Pancreas (tissue), 10 donors: ENCODE results near the gene NELFE. TPM values are rescaled to one million over a fixed set of nuclear protein-coding genes. Genes with fewer than 3 reads are reported as not detected.

Experiments used
- ATAC-seq, 4 donors: fragments of 200-7000 bp; cut with Tn5 transposase; one replicate each; pipeline versions ENCODE4 v1.8.0 to v1.9.1; 2020; ENCODE audit warnings: mild to moderate bottlenecking in 4 of 4, moderate library complexity in 4 of 4
- DNase-seq, 6 donors: peaks; one replicate each; pipeline ENCODE4 v3.0.0-alpha.2; 2020
- FAIRE-seq: peaks from 2 replicates; lab custom pipeline; 2012; peaks lifted over from hg19 to GRCh38; lab: Jason Lieb, UNC
- H3K27ac ChIP-seq, 4 donors: fragments of 200-600 bp; sonication (generic); 1 replicate in 3 of 4; 2 replicates in 1 of 4; pipeline versions ENCODE4 v1.5.0 to v1.8.0; 2020
- H3K27me3 ChIP-seq, 4 donors: fragments of 200-600 bp; one replicate each; pipeline ENCODE4 v1.8.0; 2021
- H3K36me3 ChIP-seq, 3 donors: fragments of 200-600 bp; sonication (generic) in 1 of 3; one replicate each; pipeline versions ENCODE4 v1.5.0 to v1.8.0; 2020 to 2021
- H3K4me1 ChIP-seq, 3 donors: fragments of 200-600 bp; one replicate each; pipeline ENCODE4 v1.8.0; 2021
- H3K4me3 ChIP-seq, 4 donors: fragments of 200-600 bp; sonication (generic) in 2 of 4; one replicate each; pipeline versions ENCODE4 v1.5.0 to v1.8.0; 2020 to 2021
- H3K9me3 ChIP-seq, 4 donors: fragments of 200-600 bp; one replicate each; pipeline ENCODE4 v1.8.0; 2021
- WGBS, 2 donors: extraction: QIAGEN DNeasy Blood & Tissue Kit; methylation state at CpG; one replicate each; pipeline ENCODE4 v1.1.7; 2013; 5-methylcytosine and 5-hydroxymethylcytosine counted together
- intact Hi-C, 3 donors: fragments of 100-400 bp; cut with DNase I; formaldehyde crosslinking; loops; one replicate each; pipeline versions ENCODE4 v1.11.1 to v1.14.2; 2022
- polyA plus RNA-seq, 2 donors: library from polyadenylated mRNA; stranded (reverse); fragments of 200-250 nt; gene quantifications; one replicate each; pipeline ENCODE4 v1.2.3, GENCODE V29; 2013
- total RNA-seq, 6 donors: library from RNA; stranded (reverse); fragmentation: NEBNext Ultra II Directional in 4 of 6; extraction: Animal tissue kit (Norgen Biotek cat#: 25700) in 4 of 6; gene quantifications; one replicate each; pipeline versions ENCODE4 v1.2.1 to v1.2.4, GENCODE V29; 2021 to 2023
- TF ChIP-seq, protein P1 (sequence below), 4 donors: fragments of 200-600 bp; sonication (generic) in 3 of 4; IDR thresholded peaks; one replicate each; pipeline versions ENCODE4 v1.5.0 to v1.8.0; 2021; ENCODE audit warnings: antibody characterized with exemption in 4 of 4
- donor health status: healthy with polysubstance abuse.
- donor health status: DM: no; HTN: no; CAD: no; lungs with moderate emphysema.
- donor health status: DM: no; HTN: no; CAD: no.
- donor health status: control.
- donor health status: control.
- donor health status: Bipolar disorder and iron deficiency.
- donor health status: DM: yes; HTN: yes; CAD: no.
- donor health status: DM: no; HTN: no; CAD: no.
- donor health status: DM: no; HTN: no; CAD: no.
- donor health status: DM: yes; HTN: yes; CAD: no.

The NELFE gene
- total and polyA plus RNA-seq, 8 donors, result 22.5 to 43.8 (median 31.5) TPM

DNA sequence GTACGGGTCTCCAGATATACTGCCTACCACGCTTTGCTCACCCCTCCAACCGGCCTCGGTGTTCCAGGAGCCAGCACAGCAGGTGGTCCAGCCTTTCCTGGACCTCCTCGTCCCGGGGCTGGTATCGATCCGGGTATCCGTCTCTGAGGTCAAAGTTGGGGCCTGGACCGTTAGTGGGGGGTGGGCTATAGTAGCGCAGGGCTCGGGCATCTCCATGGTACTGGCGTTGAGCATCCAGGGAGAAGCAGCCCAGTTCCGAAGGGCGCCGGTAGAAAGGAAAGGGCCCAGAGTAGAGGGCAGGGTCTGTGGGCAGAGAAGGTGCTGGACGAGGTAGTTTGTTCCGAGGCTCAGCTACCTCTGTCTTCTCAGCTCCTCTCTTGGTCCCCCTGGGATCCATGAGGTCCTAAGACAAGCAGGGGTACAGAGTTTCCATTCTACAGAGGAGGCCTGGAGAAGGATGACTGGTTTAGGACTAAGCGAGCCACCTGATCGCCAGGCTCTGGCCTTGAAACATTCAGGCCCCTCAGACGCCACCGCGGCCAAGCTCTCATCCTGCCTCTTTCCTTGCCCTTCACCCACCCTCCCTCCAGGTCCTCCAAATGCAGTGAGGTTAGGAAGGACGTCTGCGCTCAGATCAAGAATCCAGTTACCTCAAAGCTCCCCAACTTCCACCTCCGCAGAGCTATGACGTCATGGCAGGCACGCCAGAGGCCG lies 12.7 kb upstream of the NELFE start:
- TF ChIP-seq, protein P1, sequence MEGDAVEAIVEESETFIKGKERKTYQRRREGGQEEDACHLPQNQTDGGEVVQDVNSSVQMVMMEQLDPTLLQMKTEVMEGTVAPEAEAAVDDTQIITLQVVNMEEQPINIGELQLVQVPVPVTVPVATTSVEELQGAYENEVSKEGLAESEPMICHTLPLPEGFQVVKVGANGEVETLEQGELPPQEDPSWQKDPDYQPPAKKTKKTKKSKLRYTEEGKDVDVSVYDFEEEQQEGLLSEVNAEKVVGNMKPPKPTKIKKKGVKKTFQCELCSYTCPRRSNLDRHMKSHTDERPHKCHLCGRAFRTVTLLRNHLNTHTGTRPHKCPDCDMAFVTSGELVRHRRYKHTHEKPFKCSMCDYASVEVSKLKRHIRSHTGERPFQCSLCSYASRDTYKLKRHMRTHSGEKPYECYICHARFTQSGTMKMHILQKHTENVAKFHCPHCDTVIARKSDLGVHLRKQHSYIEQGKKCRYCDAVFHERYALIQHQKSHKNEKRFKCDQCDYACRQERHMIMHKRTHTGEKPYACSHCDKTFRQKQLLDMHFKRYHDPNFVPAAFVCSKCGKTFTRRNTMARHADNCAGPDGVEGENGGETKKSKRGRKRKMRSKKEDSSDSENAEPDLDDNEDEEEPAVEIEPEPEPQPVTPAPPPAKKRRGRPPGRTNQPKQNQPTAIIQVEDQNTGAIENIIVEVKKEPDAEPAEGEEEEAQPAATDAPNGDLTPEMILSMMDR (IDR thresholded peaks at IDR 0.05), result no peak
- DNase-seq, result peak in 3 of 6 donors; percentile 23 to 75 (median 49)
- WGBS, 2 donors, result 11 to 13% methylated on average over 29 of the region's 29 CpGs
- Histone ChIP-seq H3K36me3 (peaks cover 0 to 17% (median 0%) of the 10 kb centered on the region in 3 donors), H3K9me3 (no peaks in the 10 kb centered on the region), H3K4me1 (peaks cover 0 to 9% (median 5%) of the 10 kb centered on the region in 3 donors), H3K27me3 (no peaks in the 10 kb centered on the region), H3K4me3 (peak overlapping the region; percentile 66 to 89 (median 84)), H3K27ac (peak overlapping the region; percentile 86 to 97 (median 96))
- no peak for FAIRE-seq
- intact Hi-C loops, result no loop called here
- peak; percentile 4 to 37 (median 10) for ATAC-seq

DNA sequence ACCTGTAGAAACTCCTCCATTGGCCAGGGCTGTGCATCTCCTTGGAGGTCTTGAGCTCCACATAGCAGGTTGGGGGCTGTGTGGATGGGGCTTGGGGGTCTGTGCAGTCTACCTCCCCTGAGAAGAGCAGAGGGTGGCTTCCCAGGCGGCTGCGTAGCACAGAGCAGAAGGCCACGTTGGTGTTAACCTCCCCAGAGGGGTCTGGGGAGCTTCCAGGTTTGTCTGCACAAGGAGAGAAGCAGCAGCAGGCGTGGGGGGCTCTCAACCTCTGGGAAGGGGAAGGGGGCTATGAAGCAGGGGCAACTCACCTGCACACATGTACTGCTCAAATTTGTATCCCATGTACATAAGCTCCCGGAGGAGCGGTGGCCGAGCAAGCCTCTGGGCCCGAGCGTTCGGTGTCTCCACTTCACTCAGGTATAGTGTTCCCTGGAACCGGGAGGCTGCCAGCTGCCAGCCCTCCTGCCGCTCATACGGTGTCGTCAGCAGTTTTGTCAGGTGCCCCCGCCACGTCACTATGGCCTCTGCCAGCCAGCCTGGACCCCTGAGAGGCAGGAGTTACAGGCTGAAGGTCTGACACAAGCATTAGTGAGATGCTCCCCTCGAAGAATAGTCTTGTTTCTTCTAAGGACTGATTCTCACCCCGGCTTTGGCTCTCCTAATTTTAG lies 12.0 kb upstream of the NELFE start:
- ATAC-seq (peak; percentile 5 to 26 (median 19)), FAIRE-seq (no peak), DNase-seq (peak in 5 of 6 donors; percentile 58 to 86 (median 64))
- Histone ChIP-seq H3K4me3 (peak overlapping the region in 3 of 4 donors; percentile 66 to 89 (median 87)), H3K4me1 (peaks cover 0 to 9% (median 5%) of the 10 kb centered on the region in 3 donors), H3K36me3 (peaks cover 0 to 19% (median 3%) of the 10 kb centered on the region in 3 donors), H3K27ac (peak overlapping the region; percentile 86 to 97 (median 96)), H3K9me3 (no peaks in the 10 kb centered on the region), H3K27me3 (no peaks in the 10 kb centered on the region)
- intact Hi-C loops, result no loop called here
- TF ChIP-seq, protein P1 (IDR thresholded peaks at IDR 0.05), result no peak
- WGBS, 2 donors, result 29 to 37% methylated on average over 18 of the region's 18 CpGs

DNA sequence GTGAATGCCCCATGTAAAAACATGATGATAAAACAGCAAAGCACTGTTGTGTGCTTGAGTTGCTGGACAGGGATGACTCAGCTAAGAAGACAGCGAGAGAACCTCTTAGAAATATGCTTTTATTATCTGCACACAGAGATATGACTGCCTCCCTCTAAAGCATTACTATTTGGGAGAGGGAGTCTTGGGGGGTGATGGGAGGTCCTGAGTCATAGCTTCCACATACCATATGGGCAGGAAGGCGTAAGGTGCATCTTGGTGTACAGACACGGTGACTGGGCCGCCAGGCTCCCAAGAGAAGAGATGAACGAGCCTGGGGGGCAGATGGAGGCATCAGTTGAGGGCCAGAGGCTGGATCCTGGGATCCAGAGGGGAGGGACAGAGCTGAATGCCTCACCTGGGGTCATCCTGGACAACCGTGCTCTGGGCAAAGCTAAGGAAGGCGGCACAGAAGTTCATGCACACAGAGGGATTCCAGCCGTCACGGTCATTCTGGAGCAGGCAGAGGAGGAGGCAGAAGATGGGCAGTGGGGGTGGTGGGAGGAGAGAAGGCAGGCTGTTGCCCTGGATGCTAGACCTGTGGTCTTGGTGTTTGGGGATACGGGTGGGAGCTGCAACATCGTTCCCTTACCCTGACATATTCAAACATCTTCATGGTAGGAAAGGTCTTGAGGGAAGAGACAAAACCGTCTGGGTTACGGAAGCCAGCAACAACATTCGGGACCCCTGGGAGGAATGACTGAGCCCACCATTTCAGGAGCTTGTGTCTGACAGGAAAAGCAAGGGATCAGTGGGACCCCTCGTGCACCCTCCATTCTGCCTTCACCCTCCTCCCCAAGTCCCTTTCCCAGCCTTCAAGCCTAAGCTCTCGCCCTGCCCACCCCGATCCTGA lies 11.2 kb upstream of the NELFE start:
- DNase-seq (no peak), ATAC-seq (no peak), FAIRE-seq (no peak)
- 62 to 73% methylated on average over 17 of the region's 17 CpGs for WGBS, 2 donors
- Histone ChIP-seq H3K4me3 (peak overlapping the region in 2 of 4 donors; percentile 87 to 89), H3K27me3 (no peaks in the 10 kb centered on the region), H3K27ac (peak overlapping the region in 2 of 4 donors; percentile 94 to 97), H3K4me1 (peaks cover 0 to 9% (median 5%) of the 10 kb centered on the region in 3 donors), H3K36me3 (peaks cover 0 to 25% (median 7%) of the 10 kb centered on the region in 3 donors), H3K9me3 (no peaks in the 10 kb centered on the region)
- TF ChIP-seq, protein P1 (IDR thresholded peaks at IDR 0.05), result no peak
- intact Hi-C loops, result no loop called here

DNA sequence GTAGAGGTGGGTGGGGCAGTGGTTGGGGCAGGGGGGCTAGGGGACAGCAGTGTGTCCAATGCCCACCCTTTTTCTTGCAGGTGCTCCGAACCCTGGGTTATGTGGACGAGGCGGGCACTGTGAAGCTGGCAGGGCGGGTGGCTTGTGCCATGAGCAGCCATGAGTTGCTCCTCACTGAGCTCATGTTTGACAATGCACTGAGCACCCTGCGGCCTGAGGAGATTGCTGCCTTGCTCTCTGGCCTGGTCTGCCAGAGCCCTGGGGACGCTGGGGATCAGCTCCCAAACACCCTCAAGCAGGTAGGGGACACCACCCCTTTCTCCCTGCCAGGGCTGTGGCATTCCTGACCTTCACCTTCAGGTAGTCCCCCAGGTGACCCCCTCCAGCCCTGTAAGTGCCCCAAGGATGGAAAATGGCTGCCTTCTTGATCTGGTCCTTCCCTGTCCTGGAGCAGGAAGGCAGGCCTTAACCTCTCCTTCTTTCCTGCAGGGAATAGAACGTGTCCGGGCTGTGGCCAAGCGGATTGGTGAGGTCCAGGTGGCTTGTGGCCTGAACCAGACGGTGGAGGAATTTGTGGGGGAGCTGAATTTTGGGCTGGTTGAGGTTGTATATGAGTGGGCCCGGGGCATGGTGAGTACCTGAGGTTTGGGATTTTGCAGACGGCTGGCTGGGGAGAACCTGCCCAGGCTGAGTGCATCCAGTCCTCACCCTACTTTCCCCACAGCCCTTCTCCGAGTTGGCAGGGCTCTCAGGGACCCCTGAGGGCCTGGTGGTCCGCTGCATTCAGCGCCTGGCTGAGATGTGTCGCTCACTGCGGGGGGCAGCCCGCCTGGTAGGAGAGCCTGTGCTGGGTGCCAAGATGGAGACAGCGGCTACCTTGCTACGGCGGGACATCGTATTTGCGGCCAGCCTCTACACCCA lies 10.3 kb upstream of the NELFE start:
- TF ChIP-seq, protein P1 (IDR thresholded peaks at IDR 0.05), result no peak
- FAIRE-seq, result no peak
- H3K4me1 ChIP-seq, result peaks cover 0 to 9% (median 5%) of the 10 kb centered on the region in 3 donors
- intact Hi-C loops, result no loop called here
- H3K27ac ChIP-seq, result no peak overlapping the region
- no peak overlapping the region for H3K4me3 ChIP-seq
- ATAC-seq, result no peak
- 87 to 88% methylated on average over 23 of the region's 23 CpGs for WGBS, 2 donors
- peaks cover 0 to 35% (median 7%) of the 10 kb centered on the region in 3 donors for H3K36me3 ChIP-seq
- H3K9me3 ChIP-seq, result no peaks in the 10 kb centered on the region
- DNase-seq, result peak in 1 of 6 donors; percentile 65
- no peaks in the 10 kb centered on the region for H3K27me3 ChIP-seq
